ENCODE data around the gene CACNA1E. TPM values are rescaled to one million over a fixed set of nuclear protein-coding genes. Genes with fewer than 3 reads are reported as not detected.

Gene CACNA1E
- total RNA-seq (ENCODE audit: unreplicated experiment), result 0.31 TPM
- long read RNA-seq, result 0 reads

DNA sequence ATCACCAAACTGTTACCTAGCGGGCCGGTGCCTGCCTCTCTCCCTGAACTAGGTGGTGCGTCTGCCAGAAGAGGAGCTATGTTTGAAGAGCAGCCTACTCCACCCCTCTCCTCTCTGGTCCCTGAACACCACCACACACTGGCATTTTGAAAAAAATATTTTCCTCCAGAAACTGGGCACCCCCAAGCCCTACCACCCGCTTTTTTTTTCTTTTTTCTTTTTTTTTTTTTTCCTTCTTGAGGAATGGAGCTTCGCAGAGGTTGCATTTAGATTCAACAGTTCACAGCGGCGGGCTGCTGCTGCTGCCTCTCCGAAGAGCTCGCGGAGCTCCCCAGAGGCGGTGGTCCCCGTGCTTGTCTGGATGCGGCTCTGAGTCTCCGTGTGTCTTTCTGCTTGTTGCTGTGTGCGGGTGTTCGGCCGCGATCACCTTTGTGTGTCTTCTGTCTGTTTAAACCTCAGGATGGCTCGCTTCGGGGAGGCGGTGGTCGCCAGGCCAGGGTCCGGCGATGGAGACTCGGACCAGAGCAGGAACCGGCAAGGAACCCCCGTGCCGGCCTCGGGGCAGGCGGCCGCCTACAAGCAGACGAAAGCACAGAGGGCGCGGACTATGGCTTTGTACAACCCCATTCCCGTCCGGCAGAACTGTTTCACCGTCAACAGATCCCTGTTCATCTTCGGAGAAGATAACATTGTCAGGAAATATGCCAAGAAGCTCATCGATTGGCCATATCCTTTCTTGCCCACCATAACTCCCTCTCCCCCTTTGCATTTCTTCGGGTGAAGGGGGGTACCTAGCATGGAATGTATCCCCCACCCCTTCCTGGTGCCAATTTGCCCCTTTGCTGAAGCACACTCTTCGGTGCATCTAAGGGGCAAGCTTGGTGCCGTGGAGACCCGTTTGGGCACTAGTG, at the start of gene CACNA1E:
Gene CACNA1E (plus strand): TSS at position 233 of the 911 bp plus-strand sequence. CDS start 228 bp downstream, at position 461.
- Mint-ChIP-seq H3K27ac (ENCODE audit: unreplicated experiment) (no peak within 1 kb of the TSS), H3K27me3 (ENCODE audit: unreplicated experiment) (peaks cover 29% of the 10 kb centered on the region), H3K4me1 (ENCODE audit: unreplicated experiment) (peaks cover 26% of the 10 kb centered on the region), H3K9me3 (ENCODE audit: unreplicated experiment) (no peaks in the 10 kb centered on the region), H3K36me3 (ENCODE audit: low read depth, unreplicated experiment) (no peaks in the 10 kb centered on the region), H3K4me3 (ENCODE audit: unreplicated experiment) (peak within 1 kb of the TSS; percentile 56)
- no peak for DNase-seq (ENCODE audit: low spot score)
- TF ChIP-seq, protein P1, sequence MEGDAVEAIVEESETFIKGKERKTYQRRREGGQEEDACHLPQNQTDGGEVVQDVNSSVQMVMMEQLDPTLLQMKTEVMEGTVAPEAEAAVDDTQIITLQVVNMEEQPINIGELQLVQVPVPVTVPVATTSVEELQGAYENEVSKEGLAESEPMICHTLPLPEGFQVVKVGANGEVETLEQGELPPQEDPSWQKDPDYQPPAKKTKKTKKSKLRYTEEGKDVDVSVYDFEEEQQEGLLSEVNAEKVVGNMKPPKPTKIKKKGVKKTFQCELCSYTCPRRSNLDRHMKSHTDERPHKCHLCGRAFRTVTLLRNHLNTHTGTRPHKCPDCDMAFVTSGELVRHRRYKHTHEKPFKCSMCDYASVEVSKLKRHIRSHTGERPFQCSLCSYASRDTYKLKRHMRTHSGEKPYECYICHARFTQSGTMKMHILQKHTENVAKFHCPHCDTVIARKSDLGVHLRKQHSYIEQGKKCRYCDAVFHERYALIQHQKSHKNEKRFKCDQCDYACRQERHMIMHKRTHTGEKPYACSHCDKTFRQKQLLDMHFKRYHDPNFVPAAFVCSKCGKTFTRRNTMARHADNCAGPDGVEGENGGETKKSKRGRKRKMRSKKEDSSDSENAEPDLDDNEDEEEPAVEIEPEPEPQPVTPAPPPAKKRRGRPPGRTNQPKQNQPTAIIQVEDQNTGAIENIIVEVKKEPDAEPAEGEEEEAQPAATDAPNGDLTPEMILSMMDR (IDR thresholded peaks at IDR 0.05; ENCODE audit: unreplicated experiment), result no peak

DNA sequence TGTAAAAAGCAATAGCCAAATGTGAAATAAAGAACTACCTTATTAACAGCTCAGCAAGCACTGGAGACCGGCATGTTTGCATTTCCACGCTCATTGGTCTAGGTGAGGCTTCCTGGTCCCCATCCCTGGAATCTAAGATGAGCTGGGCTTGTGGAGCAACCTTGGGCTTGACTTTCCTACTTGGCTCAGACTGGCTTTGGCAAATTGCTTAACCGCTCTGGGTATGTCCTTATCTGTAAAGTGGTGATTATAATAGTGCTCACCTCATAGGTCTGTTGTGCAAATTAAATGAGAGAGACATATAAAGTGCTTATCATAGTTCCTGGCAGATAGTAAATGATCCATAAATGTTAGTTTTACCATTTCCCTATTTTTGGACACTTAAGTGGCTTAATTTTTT, 49.4 kb upstream of the CACNA1E start:
- H3K36me3 Mint-ChIP-seq (ENCODE audit: low read depth, unreplicated experiment), result no peaks in the 10 kb centered on the region
- no peaks in the 10 kb centered on the region for H3K9me3 Mint-ChIP-seq (ENCODE audit: unreplicated experiment)
- no peak for DNase-seq (ENCODE audit: low spot score)
- no peak overlapping the region for H3K27ac Mint-ChIP-seq (ENCODE audit: unreplicated experiment)
- H3K27me3 Mint-ChIP-seq (ENCODE audit: unreplicated experiment), result no peaks in the 10 kb centered on the region
- TF ChIP-seq, protein P1 (IDR thresholded peaks at IDR 0.05; ENCODE audit: unreplicated experiment), result no peak
- no peak overlapping the region for H3K4me3 Mint-ChIP-seq (ENCODE audit: unreplicated experiment)
- no peaks in the 10 kb centered on the region for H3K4me1 Mint-ChIP-seq (ENCODE audit: unreplicated experiment)

DNA sequence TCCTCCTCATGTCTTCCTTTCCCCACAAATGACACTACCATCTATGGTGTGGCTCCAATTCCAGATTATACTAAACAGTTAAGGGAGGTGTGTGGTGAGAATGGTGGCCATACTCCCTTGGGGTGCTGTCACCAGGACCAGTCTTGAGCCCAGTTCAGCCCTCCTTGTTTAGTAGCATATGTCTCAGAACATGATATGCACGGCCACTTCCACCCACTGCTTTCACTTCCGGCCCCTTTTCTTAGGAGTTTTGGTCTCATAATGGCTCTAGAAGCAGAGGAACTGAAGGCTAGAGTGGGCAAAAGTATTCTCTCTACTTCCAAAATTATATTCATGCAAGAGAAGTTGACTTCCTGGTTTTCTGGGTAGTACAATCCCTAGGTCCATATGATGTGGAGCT, 45.3 kb upstream of the CACNA1E start:
- Mint-ChIP-seq H3K4me3 (ENCODE audit: unreplicated experiment) (no peak overlapping the region), H3K4me1 (ENCODE audit: unreplicated experiment) (no peaks in the 10 kb centered on the region), H3K36me3 (ENCODE audit: low read depth, unreplicated experiment) (no peaks in the 10 kb centered on the region), H3K27me3 (ENCODE audit: unreplicated experiment) (no peaks in the 10 kb centered on the region), H3K9me3 (ENCODE audit: unreplicated experiment) (no peaks in the 10 kb centered on the region), H3K27ac (ENCODE audit: unreplicated experiment) (no peak overlapping the region)
- TF ChIP-seq, protein P1 (IDR thresholded peaks at IDR 0.05; ENCODE audit: unreplicated experiment), result no peak
- no peak for DNase-seq (ENCODE audit: low spot score)

DNA sequence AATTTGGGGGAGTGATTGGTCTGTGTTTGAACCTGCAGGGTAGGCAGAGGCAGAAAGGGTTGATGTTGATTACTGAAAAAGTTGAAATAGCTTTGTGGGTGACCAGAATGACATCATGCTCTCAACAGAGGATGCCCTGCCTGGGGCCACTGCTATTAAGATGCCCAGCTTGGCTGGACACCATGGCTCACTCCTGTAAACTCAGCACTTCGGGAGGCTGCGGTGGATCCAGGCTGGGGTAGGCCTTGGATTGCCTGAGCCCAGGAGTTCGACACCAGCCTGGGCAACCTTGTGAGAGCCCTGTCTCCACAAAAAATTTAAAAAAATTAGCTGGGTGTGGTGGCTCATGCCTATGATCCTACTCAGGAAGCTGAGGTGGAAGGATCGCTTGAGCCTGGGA, 42.8 kb upstream of the CACNA1E start:
- Mint-ChIP-seq H3K4me1 (ENCODE audit: unreplicated experiment) (no peaks in the 10 kb centered on the region), H3K4me3 (ENCODE audit: unreplicated experiment) (no peak overlapping the region), H3K27ac (ENCODE audit: unreplicated experiment) (no peak overlapping the region), H3K9me3 (ENCODE audit: unreplicated experiment) (no peaks in the 10 kb centered on the region), H3K36me3 (ENCODE audit: low read depth, unreplicated experiment) (no peaks in the 10 kb centered on the region), H3K27me3 (ENCODE audit: unreplicated experiment) (no peaks in the 10 kb centered on the region)
- DNase-seq (ENCODE audit: low spot score), result no peak
- TF ChIP-seq, protein P1 (IDR thresholded peaks at IDR 0.05; ENCODE audit: unreplicated experiment), result no peak

DNA sequence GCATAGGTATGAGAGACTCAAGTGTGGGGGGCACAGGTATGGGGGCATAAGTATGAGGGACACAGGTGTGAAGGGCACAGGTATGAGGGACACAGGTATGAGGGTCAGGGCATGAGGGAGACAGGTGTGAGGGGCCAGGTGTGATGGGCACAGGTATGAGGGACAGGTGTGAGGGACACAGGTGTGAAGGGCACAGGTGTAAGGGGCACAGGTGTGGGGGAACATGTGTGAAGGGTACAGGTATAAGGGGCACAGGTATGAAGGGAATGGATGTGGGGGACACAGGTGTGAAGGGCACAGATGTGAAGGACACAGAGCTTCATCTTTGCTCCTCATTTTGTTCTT, 41.2 kb upstream of the CACNA1E start:
- H3K36me3 Mint-ChIP-seq (ENCODE audit: low read depth, unreplicated experiment), result no peaks in the 10 kb centered on the region
- H3K4me3 Mint-ChIP-seq (ENCODE audit: unreplicated experiment), result no peak overlapping the region
- no peak overlapping the region for H3K27ac Mint-ChIP-seq (ENCODE audit: unreplicated experiment)
- no peaks in the 10 kb centered on the region for H3K27me3 Mint-ChIP-seq (ENCODE audit: unreplicated experiment)
- TF ChIP-seq, protein P1 (IDR thresholded peaks at IDR 0.05; ENCODE audit: unreplicated experiment), result no peak
- H3K4me1 Mint-ChIP-seq (ENCODE audit: unreplicated experiment), result no peaks in the 10 kb centered on the region
- DNase-seq (ENCODE audit: low spot score), result no peak
- H3K9me3 Mint-ChIP-seq (ENCODE audit: unreplicated experiment), result no peaks in the 10 kb centered on the region
